GM21515 (cell line): ENCODE results near the gene PRRC2C.
"Not testable (repeated sequence)": the region's sequence is repeated elsewhere in the genome, so short reads cannot be mapped to it uniquely, and the experiment has no call there.

Source experiments
- ATAC-seq: cut with Tn5 transposase; IDR thresholded peaks from one replicate; pipeline ENCODE4 v1.9.1; 2021; ENCODE audit not compliant: unreplicated experiment

Gene PRRC2C

GRCh38 chr1:171583591-171584201 lies 98.4 kb downstream of the PRRC2C start:
- no peak for ATAC-seq

GRCh38 chr1:171585715-171586114 lies 100.4 kb downstream of the PRRC2C start:
- ATAC-seq: no peak

- no peak for ATAC-seq
Measured at GRCh38 chr1:171588230-171588629, 102.9 kb downstream of the PRRC2C start.

GRCh38 chr1:171590022-171590421 lies 104.7 kb downstream of the PRRC2C start:
- no peak for ATAC-seq

- no peak for ATAC-seq
Measured at GRCh38 chr1:171595324-171595723, 110.0 kb downstream of the PRRC2C start.

GRCh38 chr1:171596119-171596518 lies 110.8 kb downstream of the PRRC2C start:
- ATAC-seq: no peak

GRCh38 chr1:171596705-171597104 lies 111.4 kb downstream of the PRRC2C start:
- no peak for ATAC-seq

- ATAC-seq: no peak
Measured at GRCh38 chr1:171597203-171597602, 111.9 kb downstream of the PRRC2C start.

- ATAC-seq: not testable (repeated sequence)
Measured at GRCh38 chr1:171600310-171600709, 115.0 kb downstream of the PRRC2C start.

- ATAC-seq: no peak
Measured at GRCh38 chr1:171600862-171601261, 115.5 kb downstream of the PRRC2C start.

GRCh38 chr1:171603042-171603441 lies 117.7 kb downstream of the PRRC2C start:
- ATAC-seq: not testable (repeated sequence)

GRCh38 chr1:171606402-171606941 lies 121.1 kb downstream of the PRRC2C start:
- ATAC-seq: no peak

- peak; percentile 38 for ATAC-seq
Measured at GRCh38 chr1:171610385-171610784, 125.1 kb downstream of the PRRC2C start.

GRCh38 chr1:171611306-171611705 lies 126.0 kb downstream of the PRRC2C start:
- ATAC-seq: no peak

GRCh38 chr1:171613282-171613681 lies 128.0 kb downstream of the PRRC2C start:
- no peak for ATAC-seq

GRCh38 chr1:171615122-171615906 lies 130.0 kb downstream of the PRRC2C start:
- peak; percentile 42 for ATAC-seq

GRCh38 chr1:171616586-171616985 lies 131.3 kb downstream of the PRRC2C start:
- no peak for ATAC-seq

- no peak for ATAC-seq
Measured at GRCh38 chr1:171622152-171622462, 136.8 kb downstream of the PRRC2C start, which contains the start of gene MYOCOS. Gene MYOCOS (plus strand): TSS chr1:171622243. CDS start chr1:171623884, 1,641 bp downstream.

- no peak for ATAC-seq
Measured at GRCh38 chr1:171623651-171624331, 138.5 kb downstream of the PRRC2C start.

- no peak for ATAC-seq
Measured at GRCh38 chr1:171625225-171625624, 139.9 kb downstream of the PRRC2C start.

- ATAC-seq: no peak
Measured at GRCh38 chr1:171627020-171627419, 141.7 kb downstream of the PRRC2C start.

GRCh38 chr1:171628225-171628624 lies 142.9 kb downstream of the PRRC2C start:
- ATAC-seq: no peak
